B cell (primary cell): Measurements from ENCODE around the gene TRABD2B. TPM values are rescaled to one million over a fixed set of nuclear protein-coding genes. Genes with fewer than 3 reads are reported as not detected.

Source experiments
- ATAC-seq: fragments of 200-7000 bp; cut with Tn5 transposase; one replicate; pipeline ENCODE4 v1.10.0; 2021; ENCODE audit warnings: low read depth, mild to moderate bottlenecking, moderate number of reproducible peaks, moderate library complexity
- CTCF ChIA-PET: fragments of 350-600 bp; sonication (Branson Sonifier 250); formaldehyde crosslinking; loops from one replicate; lab custom pipeline; 2021; ENCODE audit warnings: antibody characterized with exemption, inconsistent platforms; lab: Charles Lee
- POLR2A ChIA-PET: fragments of 350-600 bp; sonication (Branson Sonifier 250); formaldehyde crosslinking; loops from one replicate; lab custom pipeline; 2021; ENCODE audit warnings: antibody characterized with exemption; lab: Charles Lee
- DNase-seq: peaks from one replicate; pipeline ENCODE4 v3.0.0; 2013
- H2AFZ ChIP-seq: 2 replicates; pipeline ENCODE4 v1.6.1; 2012; ENCODE audit warnings: mild to moderate bottlenecking, low read depth, low read length; ENCODE audit not compliant: insufficient read depth, poor library complexity, severe bottlenecking
- H3K27ac ChIP-seq, 2 donors: 1 replicate in 1 of 2; 2 replicates in 1 of 2; pipeline ENCODE4 v1.5.1; 2012 to 2013; ENCODE audit warnings: low read length in 2 of 2, mild to moderate bottlenecking in 2 of 2, moderate library complexity in 1 of 2
- H3K27me3 ChIP-seq, 4 experiments: fragments of 200-600 bp in 1 of 4; sonication (generic) in 1 of 4; replicated peaks in 1 of 4; 1 replicate in 2 of 4; 2 replicates in 2 of 4; pipeline versions ENCODE4 v1.6.1 to v1.7.0; 2013 to 2016; ENCODE audit warnings: low read length in 3 of 4, mild to moderate bottlenecking in 2 of 4, mixed read lengths in 1 of 4, moderate library complexity in 1 of 4; ENCODE audit not compliant: insufficient read depth in 4 of 4, control insufficient read depth in 3 of 4; ENCODE audit errors: control extremely low read depth in 1 of 4
- H3K36me3 ChIP-seq, 2 experiments: replicated peaks in 1 of 2; 1 replicate in 1 of 2; 2 replicates in 1 of 2; pipeline versions ENCODE4 v1.6.1 to v1.7.1; 2013; ENCODE audit warnings: low read length in 1 of 2; ENCODE audit not compliant: insufficient read depth in 2 of 2, control insufficient read depth in 1 of 2; ENCODE audit errors: control extremely low read depth in 1 of 2, extremely low read depth in 1 of 2
- H3K4me1 ChIP-seq, 2 donors: fragments of 200-600 bp in 1 of 2; sonication (generic) in 1 of 2; 1 replicate in 1 of 2; 2 replicates in 1 of 2; pipeline versions ENCODE4 v1.5.1 to v1.6.1; 2013 to 2017; ENCODE audit warnings: low read length in 2 of 2; ENCODE audit not compliant: control insufficient read depth in 2 of 2, insufficient read depth in 2 of 2
- H3K4me2 ChIP-seq: replicated peaks from 2 replicates; pipeline ENCODE3; 2012; ENCODE audit warnings: mild to moderate bottlenecking, low read depth, low read length; ENCODE audit not compliant: poor library complexity, severe bottlenecking
- H3K4me3 ChIP-seq, 5 experiments: fragments of 200-600 bp in 1 of 5; sonication (generic) in 1 of 5; 1 replicate in 3 of 5; 2 replicates in 2 of 5; pipeline versions ENCODE4 v1.5.1 to v1.7.0; 2011 to 2016; ENCODE audit warnings: low read length in 4 of 5, mild to moderate bottlenecking in 4 of 5, low read depth in 2 of 5, control low read depth in 1 of 5, moderate library complexity in 1 of 5; ENCODE audit not compliant: insufficient read depth in 1 of 5; ENCODE audit errors: control extremely low read depth in 1 of 5, extremely low read depth in 1 of 5
- H3K79me2 ChIP-seq: fragments of 200-600 bp; sonication (generic); one replicate; pipeline ENCODE4 v1.6.0; 2016; ENCODE audit warnings: low read length; ENCODE audit not compliant: control insufficient read depth, insufficient read depth
- H3K9ac ChIP-seq: fragments of 200-600 bp; sonication (generic); 2 replicates; pipeline ENCODE4 v1.6.1; 2017; ENCODE audit warnings: mild to moderate bottlenecking, low read length, moderate library complexity
- H3K9me3 ChIP-seq, 3 donors: one replicate each; pipeline versions ENCODE4 v1.6.1 to v1.7.1; 2013; ENCODE audit warnings: low read length in 2 of 3; ENCODE audit not compliant: control insufficient read depth in 2 of 3, insufficient read depth in 1 of 3; ENCODE audit errors: control extremely low read depth in 1 of 3
- H4K20me1 ChIP-seq: 2 replicates; pipeline ENCODE4 v1.6.0; 2012; ENCODE audit warnings: mild to moderate bottlenecking, low read length; ENCODE audit not compliant: insufficient read depth, control insufficient read depth, poor library complexity, severe bottlenecking
- H3K27ac Mint-ChIP-seq: one replicate; pipeline ENCODE4 v1.8.0; 2021; ENCODE audit warnings: mixed read lengths
- H3K27me3 Mint-ChIP-seq: one replicate; pipeline ENCODE4 v1.8.0; 2021; ENCODE audit warnings: mixed read lengths
- H3K4me1 Mint-ChIP-seq: one replicate; pipeline ENCODE4 v1.8.0; 2021; ENCODE audit warnings: mixed read lengths
- H3K4me3 Mint-ChIP-seq: one replicate; pipeline ENCODE4 v1.8.0; 2021; ENCODE audit warnings: mixed read lengths
- H3K9me3 Mint-ChIP-seq: one replicate; pipeline ENCODE4 v1.8.0; 2022; ENCODE audit warnings: mixed read lengths; ENCODE audit not compliant: insufficient read depth
- EZH2 ChIP-seq: IDR thresholded peaks from 2 replicates; pipeline ENCODE4 v1.6.1; 2012; ENCODE audit warnings: borderline replicate concordance, low read depth, mild to moderate bottlenecking, moderate library complexity, low read length; ENCODE audit not compliant: insufficient read depth, poor library complexity, severe bottlenecking
- WGBS: methylation state at CpG from one replicate; pipeline ENCODE4 v1.1.5; 2013; ENCODE audit warnings: missing lambda C conversion rate; ENCODE audit not compliant: insufficient coverage; 5-methylcytosine and 5-hydroxymethylcytosine counted together
- intact Hi-C: fragments of 100-400 bp; cut with micrococcal nuclease; formaldehyde crosslinking; loops from one replicate; pipeline ENCODE4 v1.10.0; 2022
- polyA plus RNA-seq: library from polyadenylated mRNA; depleted of rRNA; stranded (reverse); fragments of >200 nt; gene quantifications from 2 replicates; pipeline ENCODE4 v1.2.3, GENCODE V29; 2012
- total RNA-seq, 2 donors: library from RNA; stranded (reverse); fragments of 120-200 nt in 1 of 2; gene quantifications; 1 replicate in 1 of 2; 2 replicates in 1 of 2; pipeline versions ENCODE4 v1.2.3 to v1.2.4, GENCODE V29; 2013 to 2022
- TF ChIP-seq, protein P1 (sequence below): fragments of 200-600 bp; IDR thresholded peaks from one replicate; pipeline ENCODE4 v1.8.0; 2022; ENCODE audit warnings: antibody characterized with exemption, mild to moderate bottlenecking

The TRABD2B gene
- total and polyA plus RNA-seq, 2 donors (not counting 1 experiment from before 2014, with no cell fraction given), result not detected

DNA sequence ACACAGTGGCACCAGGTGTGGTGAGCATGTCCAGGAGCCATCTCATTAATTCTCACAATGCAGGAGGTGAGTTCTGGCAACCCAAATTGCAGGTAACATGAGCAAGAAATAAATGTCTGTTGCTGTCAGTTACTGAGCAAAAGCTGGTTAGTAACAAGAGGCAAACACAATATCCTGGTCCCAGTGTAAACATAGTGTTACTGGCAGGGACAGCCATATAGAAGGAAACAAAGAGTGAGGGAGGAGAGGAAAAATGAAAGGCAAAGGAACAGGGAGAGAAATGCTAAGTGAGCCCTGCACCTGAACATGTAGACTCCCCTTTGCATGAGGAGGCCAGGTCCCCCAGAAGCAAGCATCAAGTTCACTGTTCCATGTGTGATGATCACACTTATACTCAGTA is 203.6 kb downstream of the TRABD2B start:
- no peaks in the 10 kb centered on the region for H3K27me3 ChIP-seq
- ATAC-seq (no peak), DNase-seq (no peak)
- H3K27ac Mint-ChIP-seq, result no peak overlapping the region
- H3K27ac ChIP-seq, result no peak overlapping the region
- H3K4me3 ChIP-seq, result no peak overlapping the region
- CTCF ChIA-PET, result no interaction called here
- no peaks in the 10 kb centered on the region for H3K4me1 Mint-ChIP-seq
- POLR2A ChIA-PET, result no interaction called here
- intact Hi-C loops, result no loop called here
- no peak overlapping the region for H3K4me3 Mint-ChIP-seq
- H3K4me1 ChIP-seq, result no peaks in the 10 kb centered on the region
- H3K9ac ChIP-seq, result no peak overlapping the region
- no peak for TF ChIP-seq EZH2
- TF ChIP-seq, protein P1, sequence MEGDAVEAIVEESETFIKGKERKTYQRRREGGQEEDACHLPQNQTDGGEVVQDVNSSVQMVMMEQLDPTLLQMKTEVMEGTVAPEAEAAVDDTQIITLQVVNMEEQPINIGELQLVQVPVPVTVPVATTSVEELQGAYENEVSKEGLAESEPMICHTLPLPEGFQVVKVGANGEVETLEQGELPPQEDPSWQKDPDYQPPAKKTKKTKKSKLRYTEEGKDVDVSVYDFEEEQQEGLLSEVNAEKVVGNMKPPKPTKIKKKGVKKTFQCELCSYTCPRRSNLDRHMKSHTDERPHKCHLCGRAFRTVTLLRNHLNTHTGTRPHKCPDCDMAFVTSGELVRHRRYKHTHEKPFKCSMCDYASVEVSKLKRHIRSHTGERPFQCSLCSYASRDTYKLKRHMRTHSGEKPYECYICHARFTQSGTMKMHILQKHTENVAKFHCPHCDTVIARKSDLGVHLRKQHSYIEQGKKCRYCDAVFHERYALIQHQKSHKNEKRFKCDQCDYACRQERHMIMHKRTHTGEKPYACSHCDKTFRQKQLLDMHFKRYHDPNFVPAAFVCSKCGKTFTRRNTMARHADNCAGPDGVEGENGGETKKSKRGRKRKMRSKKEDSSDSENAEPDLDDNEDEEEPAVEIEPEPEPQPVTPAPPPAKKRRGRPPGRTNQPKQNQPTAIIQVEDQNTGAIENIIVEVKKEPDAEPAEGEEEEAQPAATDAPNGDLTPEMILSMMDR, result no peak
- H3K9me3 Mint-ChIP-seq, result no peaks in the 10 kb centered on the region
- no peak overlapping the region for H3K4me2 ChIP-seq
- H4K20me1 ChIP-seq, result no peaks in the 10 kb centered on the region
- H3K9me3 ChIP-seq, result no peaks in the 10 kb centered on the region
- H3K27me3 Mint-ChIP-seq, result peaks cover 9% of the 10 kb centered on the region
- no peak overlapping the region for H2AFZ ChIP-seq
- H3K79me2 ChIP-seq, result no peaks in the 10 kb centered on the region
- no peaks in the 10 kb centered on the region for H3K36me3 ChIP-seq

DNA sequence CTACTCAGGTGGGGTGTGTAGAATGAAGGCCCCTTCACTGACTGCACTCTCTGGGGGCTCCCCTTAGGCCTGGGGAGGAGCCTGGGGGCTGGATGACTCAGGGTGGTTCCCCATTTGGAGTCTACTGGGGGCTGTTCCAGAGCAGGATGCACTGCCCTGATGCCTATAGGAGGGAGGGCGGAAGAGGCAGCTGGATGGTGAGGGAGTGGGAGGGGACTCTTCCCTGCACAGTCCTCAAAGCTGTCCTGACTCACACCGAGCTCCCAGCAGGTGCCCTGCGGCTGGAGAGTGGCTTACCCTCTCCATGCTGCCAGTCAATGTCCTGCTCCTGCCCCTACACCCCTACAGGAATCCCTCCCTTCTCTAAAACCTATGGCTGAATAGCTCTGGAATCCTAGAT is 204.4 kb downstream of the TRABD2B start:
- Histone ChIP-seq H3K27ac (no peak overlapping the region), H3K4me3 (no peak overlapping the region), H3K27me3 (no peaks in the 10 kb centered on the region), H3K4me1 (no peaks in the 10 kb centered on the region), H4K20me1 (no peaks in the 10 kb centered on the region), H3K9me3 (no peaks in the 10 kb centered on the region), H3K79me2 (no peaks in the 10 kb centered on the region), H3K4me2 (no peak overlapping the region), H2AFZ (no peak overlapping the region), H3K36me3 (no peaks in the 10 kb centered on the region), H3K9ac (no peak overlapping the region)
- CTCF ChIA-PET, result no interaction called here
- Mint-ChIP-seq H3K4me3 (no peak overlapping the region), H3K27me3 (peaks cover 9% of the 10 kb centered on the region), H3K9me3 (no peaks in the 10 kb centered on the region), H3K4me1 (no peaks in the 10 kb centered on the region), H3K27ac (no peak overlapping the region)
- intact Hi-C loops, result no loop called here
- POLR2A ChIA-PET, result no interaction called here
- 79% methylated on average over 2 of the region's 3 CpGs for WGBS
- no peak for ATAC-seq
- no peak for DNase-seq
- TF ChIP-seq, protein P1, result no peak
- TF ChIP-seq EZH2, result no peak
